ENCODE measurements around the gene DCTN4.

DCTN4 gene

GRCh38 chr5:150658699-150659265, 100.0 kb downstream of the DCTN4 start:
- no peak for TF ChIP-seq CTCF (IDR thresholded peaks at IDR 0.05; ENCODE audit: low read depth, low read length)

More at GRCh38 chr5:150658699-150659265, 100.0 kb downstream of the DCTN4 start:
- no peaks in the 10 kb centered on the region for H3K9me3 ChIP-seq
- H3K27me3 ChIP-seq: no peaks in the 10 kb centered on the region
- no peak overlapping the region for H3K4me3 ChIP-seq (ENCODE audit: low read depth, low read length)
- no peak for DNase-seq
- peaks cover 10% of the 10 kb centered on the region for H3K4me1 ChIP-seq
- H3K36me3 ChIP-seq: no peaks in the 10 kb centered on the region

Measured in BE2C (cell line).